GM18508 (cell line): ENCODE results near the gene IL1RAP.
"Not testable (repeated sequence)": the region's sequence is repeated elsewhere in the genome, so short reads cannot be mapped to it uniquely, and the experiment has no call there.

ENCODE experiments used
- ATAC-seq: cut with Tn5 transposase; IDR thresholded peaks from one replicate; pipeline ENCODE4 v1.9.1; 2021; ENCODE audit warnings: moderate number of reproducible peaks; ENCODE audit not compliant: insufficient read depth, unreplicated experiment

IL1RAP gene

DNA sequence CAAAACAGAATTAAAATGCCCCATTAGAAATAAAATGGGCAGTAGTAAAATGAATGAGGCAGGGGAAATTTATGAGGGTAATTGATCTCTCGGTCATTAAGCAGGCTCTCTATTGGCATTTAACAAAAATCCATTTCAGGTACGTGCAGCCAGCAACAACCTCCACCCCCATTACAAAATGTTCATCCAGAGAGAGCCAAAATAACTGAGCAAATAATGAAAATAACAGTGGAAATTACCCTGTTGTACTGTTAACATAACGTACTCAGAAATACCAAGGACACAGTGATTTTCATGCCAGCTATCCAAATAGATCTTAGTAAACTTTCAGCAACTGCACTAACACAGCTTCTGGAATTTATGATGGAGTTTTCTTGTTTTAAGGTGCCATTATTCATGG lies 127.7 kb downstream of the IL1RAP start:
- ATAC-seq = no peak

DNA sequence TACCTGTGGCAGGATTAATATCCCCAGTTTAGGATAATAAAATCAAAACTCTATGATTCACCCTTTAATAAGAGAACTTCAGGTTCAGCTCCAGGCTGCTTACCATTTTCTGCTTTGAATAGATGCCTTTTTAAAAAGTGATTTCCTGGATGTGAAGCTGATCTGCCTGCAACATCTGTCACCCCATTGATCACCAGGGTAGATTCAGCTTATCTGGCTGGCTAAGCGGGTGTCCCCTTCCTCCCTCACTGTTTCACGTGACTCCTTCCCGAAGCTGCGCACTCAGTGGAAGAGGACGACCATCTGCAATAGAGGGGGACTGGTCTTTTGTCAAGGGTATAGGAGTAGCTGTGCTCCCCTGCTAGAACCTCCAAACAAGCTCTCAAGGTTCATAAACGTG lies 128.1 kb downstream of the IL1RAP start:
- ATAC-seq = no peak

DNA sequence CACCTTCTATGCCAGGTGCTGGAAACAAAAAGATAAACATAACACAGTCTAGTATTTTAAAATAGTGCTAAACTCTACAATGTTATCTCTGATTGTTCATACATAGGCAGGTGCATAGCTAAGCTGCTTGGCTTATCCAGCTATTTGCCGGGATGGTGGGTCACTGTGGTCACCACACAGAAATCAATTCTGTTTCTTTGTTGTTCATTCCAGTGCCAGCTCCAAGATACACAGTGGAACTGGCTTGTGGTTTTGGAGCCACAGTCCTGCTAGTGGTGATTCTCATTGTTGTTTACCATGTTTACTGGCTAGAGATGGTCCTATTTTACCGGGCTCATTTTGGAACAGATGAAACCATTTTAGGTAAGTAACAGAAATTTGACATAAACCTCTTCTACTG lies 130.2 kb downstream of the IL1RAP start:
- no peak for ATAC-seq

DNA sequence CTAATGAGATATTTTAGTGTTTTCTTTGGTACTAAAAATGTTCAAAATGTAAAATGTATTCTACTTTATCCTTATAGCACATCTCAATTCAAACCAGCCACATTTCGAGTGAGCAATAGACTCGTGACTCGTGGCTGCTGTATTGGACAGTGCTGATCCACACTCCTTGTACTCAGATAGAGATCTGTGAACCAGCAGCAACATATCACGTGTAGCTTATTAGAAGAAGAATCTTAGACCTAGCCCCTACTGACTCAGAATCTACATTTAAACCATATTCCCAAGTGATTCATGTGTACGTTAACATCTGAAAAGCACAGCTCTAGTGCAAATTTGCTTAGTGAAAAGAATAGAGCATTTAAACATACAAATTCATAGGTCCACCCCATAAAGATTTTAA lies 130.9 kb downstream of the IL1RAP start:
- ATAC-seq = no peak

- ATAC-seq = no peak
Observed at GRCh38 chr3:190645932-190646460, 132.1 kb downstream of the IL1RAP start.

- no peak for ATAC-seq
Observed at GRCh38 chr3:190646996-190647395, 133.1 kb downstream of the IL1RAP start.

GRCh38 chr3:190655933-190656332 lies 142.0 kb downstream of the IL1RAP start:
- ATAC-seq = no peak

GRCh38 chr3:190658106-190658505 lies 144.2 kb downstream of the IL1RAP start:
- no peak for ATAC-seq

DNA sequence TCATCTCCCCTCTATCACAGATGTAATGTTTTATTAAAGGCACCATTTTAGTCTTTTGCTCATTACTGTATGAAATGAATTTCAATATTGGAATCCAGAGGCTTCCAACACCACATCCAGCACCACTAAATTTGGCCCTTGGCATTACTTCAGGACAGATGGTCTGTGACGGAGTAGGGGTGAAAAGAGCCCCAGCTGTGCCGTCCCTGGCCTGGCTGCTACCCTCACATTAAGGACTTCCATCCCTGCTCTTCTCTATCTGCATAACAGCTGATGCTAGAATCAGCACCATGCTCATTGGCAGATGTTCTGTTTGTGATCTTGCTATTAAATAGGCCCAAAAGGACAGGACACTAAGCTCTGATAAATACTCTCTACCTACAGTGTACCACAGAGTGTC lies 152.9 kb downstream of the IL1RAP start:
- no peak for ATAC-seq

- no peak for ATAC-seq
Observed at GRCh38 chr3:190671658-190672057, 157.8 kb downstream of the IL1RAP start.

- ATAC-seq = no peak
Observed at GRCh38 chr3:190673148-190673547, 159.3 kb downstream of the IL1RAP start.

GRCh38 chr3:190676481-190676880 lies 162.6 kb downstream of the IL1RAP start:
- no peak for ATAC-seq

DNA sequence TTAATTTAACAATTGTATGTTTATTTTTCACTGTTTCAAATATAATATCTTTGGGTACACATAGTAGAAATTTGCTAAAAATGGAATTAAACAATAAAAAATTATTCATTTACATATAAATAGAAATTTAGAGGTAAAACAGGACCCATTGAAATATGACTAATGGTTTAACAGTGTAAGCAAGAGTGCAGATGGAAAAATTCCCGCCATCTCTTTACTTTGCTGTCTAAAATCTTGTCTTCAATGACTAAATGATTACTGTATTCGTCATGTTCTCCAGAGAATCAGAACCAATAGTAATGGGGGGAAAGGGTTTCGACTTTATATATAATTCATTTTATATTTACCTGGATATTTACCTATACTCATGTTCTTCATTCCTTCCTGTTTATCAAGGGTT lies 163.1 kb downstream of the IL1RAP start:
- ATAC-seq = no peak

DNA sequence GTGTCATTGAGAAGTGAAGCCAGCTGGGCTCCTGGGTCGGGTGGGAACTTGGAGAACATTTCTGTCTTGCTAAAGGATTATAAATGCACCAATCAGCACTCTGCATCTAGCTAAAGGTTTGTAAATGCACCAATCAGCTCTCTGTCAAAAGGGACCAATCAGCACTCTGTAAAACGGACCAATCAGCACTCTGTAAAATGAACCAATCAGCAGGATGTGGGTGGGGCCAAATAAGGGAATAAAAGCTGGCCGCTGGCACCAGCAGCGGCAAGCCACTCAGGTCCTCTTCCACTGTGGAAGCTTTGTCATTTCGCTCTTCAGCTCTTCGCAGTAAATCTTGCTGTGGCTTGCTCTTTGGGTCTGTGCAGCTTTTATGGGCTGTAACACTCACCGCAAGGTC lies 164.0 kb downstream of the IL1RAP start:
- ATAC-seq = not testable (repeated sequence)

GRCh38 chr3:190680691-190681090 lies 166.8 kb downstream of the IL1RAP start:
- no peak for ATAC-seq

- no peak for ATAC-seq
Observed at GRCh38 chr3:190684776-190685175, 170.9 kb downstream of the IL1RAP start.

- ATAC-seq = no peak
Observed at GRCh38 chr3:190686011-190686410, 172.1 kb downstream of the IL1RAP start.

GRCh38 chr3:190690246-190690645 lies 176.4 kb downstream of the IL1RAP start:
- no peak for ATAC-seq

DNA sequence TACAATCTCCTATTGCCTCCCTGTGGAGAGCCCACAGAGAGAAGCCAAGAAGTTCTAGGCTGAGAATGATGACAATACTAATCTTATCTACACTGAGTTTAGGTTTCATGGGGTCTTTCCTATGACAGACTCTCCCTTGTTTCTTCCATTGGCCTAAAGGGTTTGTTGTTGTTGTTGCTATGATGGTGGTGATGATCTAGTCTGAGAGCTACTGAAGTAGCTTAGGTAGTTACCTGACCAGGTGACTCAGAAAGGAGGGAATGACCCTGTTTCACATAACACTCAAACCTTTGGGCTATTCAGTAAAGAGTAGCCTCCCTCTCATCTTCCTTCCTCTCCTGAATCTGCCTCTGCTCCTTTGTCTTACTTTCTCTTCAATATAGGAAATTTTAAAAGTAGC lies 178.4 kb downstream of the IL1RAP start:
- ATAC-seq = no peak

GRCh38 chr3:190694335-190695001 lies 180.6 kb downstream of the IL1RAP start:
- no peak for ATAC-seq

- ATAC-seq = no peak
Observed at GRCh38 chr3:190695225-190695624, 181.3 kb downstream of the IL1RAP start.

DNA sequence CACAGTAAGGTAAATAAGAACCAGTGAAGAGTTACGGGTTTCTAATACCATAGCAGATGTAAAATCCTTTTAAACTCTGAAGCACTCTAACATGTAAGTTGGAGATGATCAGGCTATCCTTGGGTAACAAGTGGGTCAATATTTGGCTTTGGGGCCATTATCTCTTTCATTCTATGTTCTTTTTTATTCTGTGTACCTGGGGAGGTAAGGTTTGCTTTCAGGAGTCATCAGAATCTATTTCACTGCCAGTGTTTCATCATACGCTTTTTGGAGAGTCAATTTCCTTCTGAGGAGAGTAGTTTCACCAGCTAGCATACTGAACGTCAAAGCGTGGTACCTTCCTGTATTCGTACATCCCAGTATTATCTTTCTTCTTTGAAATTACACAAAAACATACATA lies 182.1 kb downstream of the IL1RAP start:
- no peak for ATAC-seq
